ENCODE data around the gene PCDHGA12. TPM values are rescaled to one million over a fixed set of nuclear protein-coding genes. Genes with fewer than 3 reads are reported as not detected.
A peak's percentile ranks its signal among the peaks of the same experiment; 100 is the strongest.
"Not testable (repeated sequence)": the region's sequence is repeated elsewhere in the genome, so short reads cannot be mapped to it uniquely, and the experiment has no call there.

PCDHGA12 gene
- total RNA-seq, 1 donor from 2014 or later = 5.9 TPM

GRCh38 chr5:141427783-141428426 lies 2.4 kb upstream of the PCDHGA12 start:
- DNase-seq = no peak
- no peaks in the 10 kb centered on the region for H3K4me1 ChIP-seq
- peaks cover 11% of the 10 kb centered on the region for H3K27me3 ChIP-seq (ENCODE audit: low read depth)
- no peak overlapping the region for H3K27ac ChIP-seq
- ATAC-seq = no peak
- H3K36me3 ChIP-seq = no peaks in the 10 kb centered on the region
- H3K9me3 ChIP-seq = peaks cover 91% of the 10 kb centered on the region
- no peak for TF ChIP-seq CTCF (IDR thresholded peaks at IDR 0.05)
- intact Hi-C loops (cut with DNase I) = no loop called here
- no peak overlapping the region for H3K4me3 ChIP-seq

GRCh38 chr5:141431286-141431685 lies 979 bp downstream of the PCDHGA12 start:
- TF ChIP-seq CTCF (IDR thresholded peaks at IDR 0.05) = no peak
- Histone ChIP-seq H3K27me3 (ENCODE audit: low read depth) (peaks cover 11% of the 10 kb centered on the region), H3K27ac (no peak overlapping the region), H3K4me1 (no peaks in the 10 kb centered on the region), H3K36me3 (no peaks in the 10 kb centered on the region), H3K9me3 (peaks cover 84% of the 10 kb centered on the region), H3K4me3 (peak overlapping the region; percentile 28)
- intact Hi-C loops (cut with DNase I) = no loop called here
- ATAC-seq = peak in 1 of 2 donors; percentile 42
- no peak for DNase-seq

- H3K4me1 ChIP-seq; intact Hi-C loops (cut with DNase I); H3K27ac ChIP-seq; ATAC-seq; H3K4me3 ChIP-seq; DNase-seq; H3K36me3 ChIP-seq: not testable (repeated sequence)
- Histone ChIP-seq H3K27me3 (ENCODE audit: low read depth) (peaks cover 11% of the 10 kb centered on the region), H3K9me3 (peaks cover 82% of the 10 kb centered on the region)
These were observed 2.0 kb downstream of the PCDHGA12 start for GRCh38 chr5:141432308-141432707.

- H3K27me3 ChIP-seq (ENCODE audit: low read depth) = peaks cover 11% of the 10 kb centered on the region
- H3K36me3 ChIP-seq; H3K4me3 ChIP-seq; H3K4me1 ChIP-seq; ATAC-seq; intact Hi-C loops (cut with DNase I); DNase-seq; H3K27ac ChIP-seq: not testable (repeated sequence)
- H3K9me3 ChIP-seq = peaks cover 78% of the 10 kb centered on the region
These were observed 2.4 kb downstream of the PCDHGA12 start for GRCh38 chr5:141432726-141433125.

GRCh38 chr5:141434006-141434405 lies 3.7 kb downstream of the PCDHGA12 start:
- Histone ChIP-seq H3K36me3 (no peaks in the 10 kb centered on the region), H3K4me1 (no peaks in the 10 kb centered on the region), H3K9me3 (peaks cover 67% of the 10 kb centered on the region), H3K27ac (no peak overlapping the region), H3K4me3 (no peak overlapping the region), H3K27me3 (ENCODE audit: low read depth) (peaks cover 7% of the 10 kb centered on the region)
- ATAC-seq (no peak), DNase-seq (no peak)
- no peak for TF ChIP-seq CTCF (IDR thresholded peaks at IDR 0.05)
- intact Hi-C loops (cut with DNase I) = no loop called here

GRCh38 chr5:141437221-141437620 lies 6.9 kb downstream of the PCDHGA12 start:
- H3K4me1 ChIP-seq = no peaks in the 10 kb centered on the region
- no peak overlapping the region for H3K27ac ChIP-seq
- no peak overlapping the region for H3K4me3 ChIP-seq
- TF ChIP-seq CTCF (IDR thresholded peaks at IDR 0.05) = no peak
- no peaks in the 10 kb centered on the region for H3K27me3 ChIP-seq (ENCODE audit: low read depth)
- no peaks in the 10 kb centered on the region for H3K36me3 ChIP-seq
- DNase-seq = no peak
- H3K9me3 ChIP-seq = peaks cover 62% of the 10 kb centered on the region
- ATAC-seq = no peak
- intact Hi-C loops (cut with DNase I) = no loop called here
